Astrocyte (in vitro differentiated cells and primary cell): ENCODE data around the gene GJC3. TPM values are rescaled to one million over a fixed set of nuclear protein-coding genes. Genes with fewer than 3 reads are reported as not detected.

Experiments used
- DNase-seq: peaks from one replicate; pipeline ENCODE4 v3.0.0-alpha.2; 2010; ENCODE audit warnings: low read depth
- FAIRE-seq: peaks from 2 replicates; lab custom pipeline; 2011; peaks lifted over from hg19 to GRCh38; lab: Jason Lieb, UNC
- H2AFZ ChIP-seq: 2 replicates; pipeline ENCODE4 v1.6.0; 2012; ENCODE audit warnings: low read depth, low read length, inconsistent platforms
- H3K27ac ChIP-seq: 2 replicates; pipeline ENCODE4 v1.5.1; 2011; ENCODE audit warnings: low read depth, low read length, inconsistent platforms
- H3K27me3 ChIP-seq: 2 replicates; pipeline ENCODE4 v1.6.0; 2011; ENCODE audit warnings: low read length, inconsistent platforms; ENCODE audit not compliant: insufficient read depth
- H3K36me3 ChIP-seq: 2 replicates; pipeline ENCODE4 v1.5.1; 2011; ENCODE audit warnings: low read length, inconsistent platforms; ENCODE audit not compliant: insufficient read depth
- H3K4me1 ChIP-seq: 2 replicates; pipeline ENCODE4 v1.5.1; 2011; ENCODE audit warnings: low read length, inconsistent platforms; ENCODE audit not compliant: insufficient read depth
- H3K4me2 ChIP-seq: 2 replicates; pipeline ENCODE4 v1.6.0; 2012; ENCODE audit warnings: low read length, inconsistent platforms
- H3K4me3 ChIP-seq: 2 replicates; pipeline ENCODE4 v1.5.1; 2011; ENCODE audit warnings: low read depth, mild to moderate bottlenecking, low read length, inconsistent platforms; ENCODE audit not compliant: insufficient read depth
- H3K79me2 ChIP-seq: 2 replicates; pipeline ENCODE4 v1.6.0; 2012; ENCODE audit warnings: mild to moderate bottlenecking, low read length, inconsistent platforms; ENCODE audit not compliant: insufficient read depth
- H3K9ac ChIP-seq: 2 replicates; pipeline ENCODE4 v1.6.0; 2012; ENCODE audit warnings: mild to moderate bottlenecking, low read length, inconsistent platforms
- H3K9me3 ChIP-seq: 2 replicates; pipeline ENCODE4 v1.5.1; 2012; ENCODE audit warnings: low read depth, mild to moderate bottlenecking, low read length, inconsistent platforms; ENCODE audit not compliant: insufficient read depth
- H4K20me1 ChIP-seq: 2 replicates; pipeline ENCODE4 v1.6.0; 2012; ENCODE audit warnings: low read length, inconsistent platforms; ENCODE audit not compliant: insufficient read depth
- H3K27ac Mint-ChIP-seq: one replicate; pipeline ENCODE4 v1.8.0; 2021; ENCODE audit warnings: mild to moderate bottlenecking, mixed read lengths; ENCODE audit not compliant: unreplicated experiment
- H3K27me3 Mint-ChIP-seq: one replicate; pipeline ENCODE4 v1.8.0; 2021; ENCODE audit warnings: low read depth, mixed read lengths; ENCODE audit not compliant: unreplicated experiment
- H3K36me3 Mint-ChIP-seq: one replicate; pipeline ENCODE4 v1.8.0; 2021; ENCODE audit warnings: low read depth, mixed read lengths; ENCODE audit not compliant: unreplicated experiment
- H3K4me1 Mint-ChIP-seq: one replicate; pipeline ENCODE4 v1.8.0; 2021; ENCODE audit warnings: low read depth, mixed read lengths; ENCODE audit not compliant: unreplicated experiment
- H3K4me3 Mint-ChIP-seq: one replicate; pipeline ENCODE4 v1.8.0; 2021; ENCODE audit warnings: mild to moderate bottlenecking, moderate library complexity, mixed read lengths; ENCODE audit not compliant: unreplicated experiment
- H3K9me3 Mint-ChIP-seq: one replicate; pipeline ENCODE4 v1.8.0; 2021; ENCODE audit warnings: mild to moderate bottlenecking, mixed read lengths; ENCODE audit not compliant: unreplicated experiment
- EZH2 ChIP-seq: IDR thresholded peaks from 2 replicates; pipeline ENCODE4 v1.6.1; 2012; ENCODE audit warnings: mild to moderate bottlenecking, low read length, inconsistent platforms; ENCODE audit not compliant: insufficient read depth
- total RNA-seq: library from RNA; stranded (reverse); gene quantifications from 2 replicates; pipeline ENCODE4 v1.2.1, GENCODE V29; 2021
- TF ChIP-seq, protein P1 (sequence below): IDR thresholded peaks from 2 replicates; pipeline ENCODE4 v1.5.1; 2011; ENCODE audit warnings: low read depth, mild to moderate bottlenecking, inconsistent platforms, low read length, moderate library complexity; ENCODE audit not compliant: insufficient read depth

GJC3 gene
- total RNA-seq, 1 donor from 2014 or later, result not detected

DNA sequence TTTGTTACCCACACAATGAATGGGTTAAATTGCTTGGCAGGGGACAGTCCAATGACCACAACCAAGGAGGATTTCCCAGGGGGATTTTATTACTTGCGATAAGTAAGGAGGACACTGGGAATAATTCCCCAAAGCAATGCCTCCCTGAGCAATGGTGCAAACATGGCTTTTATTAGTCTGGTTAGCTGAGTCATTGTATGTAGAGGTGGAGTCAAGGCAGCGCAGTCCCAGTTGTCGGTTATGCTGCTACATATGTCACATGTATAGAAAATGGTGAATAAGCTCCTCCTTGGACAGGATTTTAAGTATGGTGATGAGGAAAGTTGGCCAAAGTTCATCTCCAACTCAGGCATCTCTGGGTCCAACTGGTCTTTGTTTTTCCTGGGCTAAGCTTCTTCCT lies 6.2 kb downstream of the GJC3 start:
- DNase-seq, result no peak
- FAIRE-seq, result no peak
- Histone ChIP-seq H3K27me3 (peaks cover 5% of the 10 kb centered on the region), H3K27ac (no peak overlapping the region), H3K36me3 (no peaks in the 10 kb centered on the region), H4K20me1 (peaks cover 2% of the 10 kb centered on the region), H3K9ac (no peak overlapping the region), H3K4me1 (peaks cover 4% of the 10 kb centered on the region), H3K79me2 (peaks cover 14% of the 10 kb centered on the region), H3K4me2 (no peak overlapping the region), H3K4me3 (no peak overlapping the region), H3K9me3 (no peaks in the 10 kb centered on the region), H2AFZ (no peak overlapping the region)
- Mint-ChIP-seq H3K36me3 (peaks cover 1% of the 10 kb centered on the region), H3K4me1 (no peaks in the 10 kb centered on the region), H3K27me3 (peaks cover 3% of the 10 kb centered on the region), H3K9me3 (peaks cover 8% of the 10 kb centered on the region), H3K27ac (no peak overlapping the region), H3K4me3 (no peak overlapping the region)
- no peak for TF ChIP-seq EZH2
- TF ChIP-seq, protein P1, sequence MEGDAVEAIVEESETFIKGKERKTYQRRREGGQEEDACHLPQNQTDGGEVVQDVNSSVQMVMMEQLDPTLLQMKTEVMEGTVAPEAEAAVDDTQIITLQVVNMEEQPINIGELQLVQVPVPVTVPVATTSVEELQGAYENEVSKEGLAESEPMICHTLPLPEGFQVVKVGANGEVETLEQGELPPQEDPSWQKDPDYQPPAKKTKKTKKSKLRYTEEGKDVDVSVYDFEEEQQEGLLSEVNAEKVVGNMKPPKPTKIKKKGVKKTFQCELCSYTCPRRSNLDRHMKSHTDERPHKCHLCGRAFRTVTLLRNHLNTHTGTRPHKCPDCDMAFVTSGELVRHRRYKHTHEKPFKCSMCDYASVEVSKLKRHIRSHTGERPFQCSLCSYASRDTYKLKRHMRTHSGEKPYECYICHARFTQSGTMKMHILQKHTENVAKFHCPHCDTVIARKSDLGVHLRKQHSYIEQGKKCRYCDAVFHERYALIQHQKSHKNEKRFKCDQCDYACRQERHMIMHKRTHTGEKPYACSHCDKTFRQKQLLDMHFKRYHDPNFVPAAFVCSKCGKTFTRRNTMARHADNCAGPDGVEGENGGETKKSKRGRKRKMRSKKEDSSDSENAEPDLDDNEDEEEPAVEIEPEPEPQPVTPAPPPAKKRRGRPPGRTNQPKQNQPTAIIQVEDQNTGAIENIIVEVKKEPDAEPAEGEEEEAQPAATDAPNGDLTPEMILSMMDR, result no peak

GRCh38 chr7:99920149-99920548 lies 9.3 kb downstream of the GJC3 start:
- Histone ChIP-seq H2AFZ (no peak overlapping the region), H3K4me2 (peak overlapping the region; percentile 86), H3K36me3 (no peaks in the 10 kb centered on the region), H3K79me2 (peaks cover 44% of the 10 kb centered on the region), H3K9ac (peak overlapping the region; percentile 91), H3K9me3 (no peaks in the 10 kb centered on the region), H3K4me1 (peaks cover 7% of the 10 kb centered on the region), H3K27ac (no peak overlapping the region), H3K4me3 (peak overlapping the region; percentile 80), H4K20me1 (peaks cover 31% of the 10 kb centered on the region), H3K27me3 (no peaks in the 10 kb centered on the region)
- Mint-ChIP-seq H3K4me3 (peak overlapping the region; percentile 87), H3K4me1 (no peaks in the 10 kb centered on the region), H3K27me3 (peaks cover 10% of the 10 kb centered on the region), H3K9me3 (peaks cover 8% of the 10 kb centered on the region), H3K27ac (no peak overlapping the region), H3K36me3 (peaks cover 1% of the 10 kb centered on the region)
- DNase-seq (no peak), FAIRE-seq (no peak)
- TF ChIP-seq, protein P1, result no peak
- no peak for TF ChIP-seq EZH2

DNA sequence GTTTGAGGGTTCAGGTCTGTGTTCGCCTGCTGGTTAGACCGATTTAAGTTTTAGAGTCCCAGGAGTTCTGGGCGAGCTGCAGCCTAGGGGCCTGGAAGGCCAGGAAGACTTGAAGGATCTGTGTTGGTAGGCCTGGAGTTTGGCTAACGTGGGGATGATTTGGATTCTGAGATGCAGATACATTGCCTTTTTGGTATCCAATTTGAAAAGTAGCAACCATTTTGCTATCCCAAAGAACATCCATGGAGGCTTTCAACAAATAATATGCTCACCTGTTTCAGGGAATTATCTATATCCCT lies 9.7 kb downstream of the GJC3 start:
- peaks cover 1% of the 10 kb centered on the region for H3K36me3 Mint-ChIP-seq
- peaks cover 35% of the 10 kb centered on the region for H4K20me1 ChIP-seq
- DNase-seq (no peak), FAIRE-seq (no peak)
- H3K36me3 ChIP-seq, result no peaks in the 10 kb centered on the region
- no peaks in the 10 kb centered on the region for H3K9me3 ChIP-seq
- H3K4me1 ChIP-seq, result peaks cover 7% of the 10 kb centered on the region
- peak overlapping the region; percentile 91 for H3K9ac ChIP-seq
- H3K79me2 ChIP-seq, result peaks cover 48% of the 10 kb centered on the region
- TF ChIP-seq EZH2, result no peak
- TF ChIP-seq, protein P1, result no peak
- no peaks in the 10 kb centered on the region for H3K27me3 ChIP-seq
- H3K4me3 Mint-ChIP-seq, result peak overlapping the region; percentile 87
- no peaks in the 10 kb centered on the region for H3K4me1 Mint-ChIP-seq
- H3K9me3 Mint-ChIP-seq, result peaks cover 8% of the 10 kb centered on the region
- peak overlapping the region; percentile 80 for H2AFZ ChIP-seq
- peaks cover 10% of the 10 kb centered on the region for H3K27me3 Mint-ChIP-seq
- peak overlapping the region; percentile 80 for H3K4me3 ChIP-seq
- peak overlapping the region; percentile 69 for H3K27ac ChIP-seq
- H3K27ac Mint-ChIP-seq, result peak overlapping the region; percentile 22
- H3K4me2 ChIP-seq, result peak overlapping the region; percentile 86
